ENCODE measurements around the gene NRXN3.

GRCh38 chr14:78425782-78426181 lies 255.6 kb downstream of the NRXN3 start:
- TF ChIP-seq POLR2AphosphoS5 (IDR thresholded peaks at IDR 0.05) (no peak), MXI1 (conservative IDR thresholded peaks at IDR 0.05; ENCODE audit: poor library complexity, severe bottlenecking) (no peak)
